Activated T-cell treated with anti-CD3 and anti-CD28 coated beads, Interleukin-2, amount 50 U/mL, for 24 hours (primary cell): Measurements from ENCODE around the gene BAMBI.
A peak's percentile ranks its signal among the peaks of the same experiment; 100 is the strongest.
"Not testable (repeated sequence)": the region's sequence is repeated elsewhere in the genome, so short reads cannot be mapped to it uniquely, and the experiment has no call there.

Experiments used
- DNase-seq: peaks from one replicate; pipeline ENCODE4 v3.0.0-alpha.2; 2020
- H3K27ac Mint-ChIP-seq: 2 replicates; pipeline ENCODE4 v1.8.0; 2020; ENCODE audit warnings: mild to moderate bottlenecking, mixed read lengths
- H3K27me3 Mint-ChIP-seq: 2 replicates; pipeline ENCODE4 v1.8.0; 2020; ENCODE audit warnings: mixed read lengths
- H3K36me3 Mint-ChIP-seq: 2 replicates; pipeline ENCODE4 v1.8.0; 2020; ENCODE audit warnings: low read depth, mixed read lengths
- H3K4me1 Mint-ChIP-seq: 2 replicates; pipeline ENCODE4 v1.8.0; 2020; ENCODE audit warnings: low read depth, mixed read lengths
- H3K4me3 Mint-ChIP-seq: 2 replicates; pipeline ENCODE4 v1.8.0; 2020; ENCODE audit warnings: mild to moderate bottlenecking, moderate library complexity, mixed read lengths
- H3K9me3 Mint-ChIP-seq: 2 replicates; pipeline ENCODE4 v1.8.0; 2020; ENCODE audit warnings: mixed read lengths

The BAMBI gene

DNA sequence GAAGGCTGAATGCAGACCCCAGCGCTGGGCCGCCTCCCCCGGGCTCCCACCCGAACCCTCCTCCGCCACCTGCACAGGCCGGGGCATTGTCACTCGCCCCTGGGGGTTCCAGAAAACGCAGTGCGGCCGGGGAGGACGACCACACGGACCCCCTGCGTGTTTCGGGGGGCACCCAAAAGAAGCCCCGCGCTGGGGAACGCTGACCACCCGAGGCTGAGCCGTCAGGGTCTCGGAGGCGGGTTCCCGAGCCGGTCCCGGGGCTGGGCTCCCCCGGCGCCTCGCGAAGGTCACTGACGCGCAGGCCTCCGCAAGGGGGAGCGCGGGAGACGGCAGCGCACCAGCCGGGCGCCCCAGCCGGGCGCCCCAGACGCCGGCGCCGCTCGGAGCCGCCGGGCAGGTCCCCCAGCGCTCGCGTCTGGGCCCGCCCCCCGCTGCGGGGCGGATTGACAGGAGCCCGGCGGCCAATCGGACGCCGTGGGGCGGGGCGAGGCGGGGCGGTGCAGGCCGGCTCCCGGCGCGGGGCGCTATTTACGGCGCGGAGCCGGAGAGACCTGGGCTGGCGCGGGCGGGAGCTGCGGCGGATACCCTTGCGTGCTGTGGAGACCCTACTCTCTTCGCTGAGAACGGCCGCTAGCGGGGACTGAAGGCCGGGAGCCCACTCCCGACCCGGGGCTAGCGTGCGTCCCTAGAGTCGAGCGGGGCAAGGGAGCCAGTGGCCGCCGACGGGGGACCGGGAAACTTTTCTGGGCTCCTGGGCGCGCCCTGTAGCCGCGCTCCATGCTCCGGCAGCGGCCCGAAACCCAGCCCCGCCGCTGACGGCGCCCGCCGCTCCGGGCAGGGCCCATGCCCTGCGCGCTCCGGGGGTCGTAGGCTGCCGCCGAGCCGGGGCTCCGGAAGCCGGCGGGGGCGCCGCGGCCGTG lies at the start of gene BAMBI:
Gene BAMBI (plus strand): TSS at position 554 of the 920 bp plus-strand sequence. CDS start 377 bp downstream, outside the sequence.
- Mint-ChIP-seq H3K9me3 (no peaks in the 10 kb centered on the region), H3K36me3 (no peaks in the 10 kb centered on the region), H3K4me3 (peak within 1 kb of the TSS; percentile 75), H3K27me3 (peaks cover 80% of the 10 kb centered on the region), H3K4me1 (peaks cover 35% of the 10 kb centered on the region), H3K27ac (no peak within 1 kb of the TSS)
- DNase-seq, result peak; percentile 93

DNA sequence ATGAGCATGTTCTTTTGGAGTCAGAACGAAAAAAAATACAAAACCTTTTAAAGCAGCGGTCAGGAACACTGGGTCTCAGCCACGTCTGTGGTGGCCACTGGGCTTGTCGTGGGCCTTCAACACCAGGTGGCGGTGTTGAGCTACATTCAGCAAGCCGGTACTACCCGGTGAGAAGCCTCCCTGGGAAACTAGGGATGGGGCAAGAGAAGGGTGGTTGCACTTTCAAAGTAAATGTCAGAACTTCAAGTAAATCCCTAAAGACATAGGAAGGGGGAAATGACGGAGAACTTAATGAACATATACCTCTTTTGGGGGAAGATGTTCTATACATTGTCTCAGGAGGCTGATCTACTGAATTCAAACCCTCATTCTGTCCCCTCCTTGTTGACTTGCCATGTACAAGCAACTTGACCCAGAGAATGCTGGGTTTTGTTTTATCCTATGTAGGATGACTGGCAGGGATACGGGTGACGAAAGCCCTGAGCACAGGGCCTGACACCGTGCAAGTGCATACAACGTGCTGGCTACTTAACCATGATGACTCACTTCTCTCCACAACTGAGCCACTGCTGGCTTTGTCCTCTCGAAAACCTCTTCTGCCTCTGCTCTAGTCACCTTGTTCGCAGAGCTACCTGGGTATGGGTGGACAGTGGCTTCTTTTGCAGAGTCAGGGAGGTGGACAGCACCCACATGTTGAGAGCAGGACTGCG lies 49.0 kb upstream of the BAMBI start:
- DNase-seq, result peak; percentile 74
- H3K36me3 Mint-ChIP-seq, result peaks cover under 1% of the 10 kb centered on the region
- H3K27ac Mint-ChIP-seq, result no peak overlapping the region
- H3K27me3 Mint-ChIP-seq, result peaks cover 26% of the 10 kb centered on the region
- H3K4me3 Mint-ChIP-seq, result no peak overlapping the region
- H3K9me3 Mint-ChIP-seq, result no peaks in the 10 kb centered on the region
- H3K4me1 Mint-ChIP-seq, result peaks cover 6% of the 10 kb centered on the region

DNA sequence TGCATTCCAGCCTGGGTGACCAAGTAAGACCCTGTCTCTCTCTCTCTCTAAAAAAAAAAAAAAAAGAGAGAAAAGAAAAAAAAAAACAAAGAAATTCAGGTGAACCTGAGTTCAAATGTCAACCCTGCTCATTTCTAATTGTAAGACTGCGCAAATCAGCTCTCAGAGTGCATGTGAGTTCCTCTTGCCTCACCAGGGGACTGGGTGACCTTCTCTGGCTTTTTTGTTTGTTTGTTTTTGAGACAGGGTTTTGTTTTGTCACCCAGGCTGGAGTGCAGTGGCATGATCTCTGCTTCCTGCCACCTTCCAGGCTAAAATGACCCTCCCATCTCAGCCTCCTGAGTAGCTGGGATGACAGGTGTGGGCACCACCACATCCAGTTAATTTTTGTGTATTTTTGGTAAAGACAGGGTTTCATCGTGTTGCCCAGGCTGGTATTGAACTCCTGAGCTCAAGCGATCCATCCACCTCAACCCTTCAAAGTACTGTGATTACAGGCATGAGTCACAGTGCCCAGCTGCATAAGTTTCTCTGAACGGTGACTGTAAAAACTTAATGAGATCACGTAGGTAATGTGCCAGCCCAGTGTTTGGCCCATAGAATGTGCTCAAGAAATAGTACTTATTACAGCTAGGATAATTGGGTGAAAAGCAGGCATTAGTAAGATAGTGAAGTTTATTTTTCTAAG lies 45.3 kb upstream of the BAMBI start:
- H3K27ac Mint-ChIP-seq, result no peak overlapping the region
- peaks cover 6% of the 10 kb centered on the region for H3K4me1 Mint-ChIP-seq
- no peak overlapping the region for H3K4me3 Mint-ChIP-seq
- DNase-seq, result no peak
- no peaks in the 10 kb centered on the region for H3K9me3 Mint-ChIP-seq
- H3K36me3 Mint-ChIP-seq, result no peaks in the 10 kb centered on the region
- peaks cover 37% of the 10 kb centered on the region for H3K27me3 Mint-ChIP-seq

- peaks cover 37% of the 10 kb centered on the region for H3K27me3 Mint-ChIP-seq
- H3K36me3 Mint-ChIP-seq, result no peaks in the 10 kb centered on the region
- H3K4me3 Mint-ChIP-seq, result no peak overlapping the region
- H3K27ac Mint-ChIP-seq, result no peak overlapping the region
- DNase-seq, result no peak
- H3K9me3 Mint-ChIP-seq, result no peaks in the 10 kb centered on the region
- peaks cover 6% of the 10 kb centered on the region for H3K4me1 Mint-ChIP-seq
Measured at GRCh38 chr10:28632584-28632945, 44.8 kb upstream of the BAMBI start.

GRCh38 chr10:28633750-28634149 lies 43.6 kb upstream of the BAMBI start:
- Mint-ChIP-seq H3K27ac (no peak overlapping the region), H3K9me3 (peaks cover 2% of the 10 kb centered on the region), H3K27me3 (peaks cover 31% of the 10 kb centered on the region), H3K36me3 (no peaks in the 10 kb centered on the region), H3K4me1 (no peaks in the 10 kb centered on the region), H3K4me3 (no peak overlapping the region)
- no peak for DNase-seq

DNA sequence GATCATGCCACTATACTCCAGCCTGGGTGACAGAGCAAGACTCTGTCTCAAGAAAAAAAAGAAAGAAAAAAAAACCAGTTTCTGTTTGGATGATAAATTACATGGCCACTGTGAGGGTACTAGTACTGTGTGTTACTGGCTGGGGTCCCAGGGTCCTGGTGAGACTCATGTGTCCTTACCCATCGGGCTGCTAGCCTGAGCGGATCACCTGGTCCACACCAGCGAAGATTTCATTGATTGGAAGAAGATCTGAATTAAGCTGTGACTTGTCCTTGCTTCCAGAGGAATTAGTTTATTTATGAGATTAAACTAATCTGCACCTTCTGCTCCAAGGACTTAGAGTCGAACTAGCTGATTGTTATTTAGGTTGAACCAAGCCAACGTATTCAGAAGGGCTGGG lies 40.0 kb upstream of the BAMBI start:
- Mint-ChIP-seq H3K4me3 (no peak overlapping the region), H3K27ac (no peak overlapping the region), H3K36me3 (no peaks in the 10 kb centered on the region), H3K27me3 (peaks cover 12% of the 10 kb centered on the region), H3K4me1 (no peaks in the 10 kb centered on the region), H3K9me3 (peaks cover 6% of the 10 kb centered on the region)
- no peak for DNase-seq

GRCh38 chr10:28638392-28638791 lies 38.9 kb upstream of the BAMBI start:
- no peak for DNase-seq
- H3K4me3 Mint-ChIP-seq, result no peak overlapping the region
- H3K27ac Mint-ChIP-seq, result no peak overlapping the region
- no peaks in the 10 kb centered on the region for H3K4me1 Mint-ChIP-seq
- H3K36me3 Mint-ChIP-seq, result no peaks in the 10 kb centered on the region
- H3K27me3 Mint-ChIP-seq, result peaks cover 11% of the 10 kb centered on the region
- H3K9me3 Mint-ChIP-seq, result peaks cover 6% of the 10 kb centered on the region

GRCh38 chr10:28640551-28640950 lies 36.8 kb upstream of the BAMBI start:
- Mint-ChIP-seq H3K27me3 (peaks cover 6% of the 10 kb centered on the region), H3K4me1 (no peaks in the 10 kb centered on the region), H3K4me3 (no peak overlapping the region), H3K36me3 (no peaks in the 10 kb centered on the region), H3K27ac (no peak overlapping the region), H3K9me3 (peaks cover 6% of the 10 kb centered on the region)
- no peak for DNase-seq

GRCh38 chr10:28644647-28645046 lies 32.7 kb upstream of the BAMBI start:
- Mint-ChIP-seq H3K27me3 (peaks cover 2% of the 10 kb centered on the region), H3K4me1 (no peaks in the 10 kb centered on the region), H3K36me3 (no peaks in the 10 kb centered on the region), H3K27ac (no peak overlapping the region), H3K9me3 (peaks cover 3% of the 10 kb centered on the region), H3K4me3 (no peak overlapping the region)
- DNase-seq, result no peak

GRCh38 chr10:28652106-28652505 lies 25.2 kb upstream of the BAMBI start:
- no peak overlapping the region for H3K4me3 Mint-ChIP-seq
- no peak for DNase-seq
- H3K36me3 Mint-ChIP-seq, result no peaks in the 10 kb centered on the region
- H3K9me3 Mint-ChIP-seq, result peaks cover 2% of the 10 kb centered on the region
- H3K4me1 Mint-ChIP-seq, result no peaks in the 10 kb centered on the region
- peaks cover 13% of the 10 kb centered on the region for H3K27me3 Mint-ChIP-seq
- H3K27ac Mint-ChIP-seq, result no peak overlapping the region

- Mint-ChIP-seq H3K36me3 (no peaks in the 10 kb centered on the region), H3K4me1 (no peaks in the 10 kb centered on the region), H3K27ac (no peak overlapping the region), H3K9me3 (peaks cover 2% of the 10 kb centered on the region), H3K27me3 (peaks cover 14% of the 10 kb centered on the region), H3K4me3 (no peak overlapping the region)
- no peak for DNase-seq
Measured at GRCh38 chr10:28652703-28653102, 24.6 kb upstream of the BAMBI start.

- DNase-seq, H3K4me3 Mint-ChIP-seq, H3K27ac Mint-ChIP-seq, H3K36me3 Mint-ChIP-seq, H3K9me3 Mint-ChIP-seq, H3K4me1 Mint-ChIP-seq: not testable (repeated sequence)
- H3K27me3 Mint-ChIP-seq, result peaks cover 39% of the 10 kb centered on the region
Measured at GRCh38 chr10:28658824-28659223, 18.5 kb upstream of the BAMBI start.

- H3K27me3 Mint-ChIP-seq, result peaks cover 54% of the 10 kb centered on the region
- H3K36me3 Mint-ChIP-seq, result no peaks in the 10 kb centered on the region
- H3K4me1 Mint-ChIP-seq, result peaks cover 4% of the 10 kb centered on the region
Measured at GRCh38 chr10:28661035-28661434, 16.3 kb upstream of the BAMBI start.

GRCh38 chr10:28663576-28664368 lies 13.5 kb upstream of the BAMBI start:
- Mint-ChIP-seq H3K4me3 (no peak overlapping the region), H3K36me3 (no peaks in the 10 kb centered on the region)

More at GRCh38 chr10:28661035-28661434, 16.3 kb upstream of the BAMBI start:
- DNase-seq, result no peak
- Mint-ChIP-seq H3K27ac (no peak overlapping the region), H3K4me3 (no peak overlapping the region), H3K9me3 (no peaks in the 10 kb centered on the region)

More at GRCh38 chr10:28663576-28664368, 13.5 kb upstream of the BAMBI start:
- Mint-ChIP-seq H3K9me3 (no peaks in the 10 kb centered on the region), H3K4me1 (peaks cover 12% of the 10 kb centered on the region), H3K27me3 (peaks cover 70% of the 10 kb centered on the region), H3K27ac (no peak overlapping the region)
- peak; percentile 70 for DNase-seq
